Measurements from ENCODE around the gene ASB3.
A peak's percentile ranks its signal among the peaks of the same experiment; 100 is the strongest.
"Not testable (repeated sequence)": the region's sequence is repeated elsewhere in the genome, so short reads cannot be mapped to it uniquely, and the experiment has no call there.

ASB3 gene

DNA sequence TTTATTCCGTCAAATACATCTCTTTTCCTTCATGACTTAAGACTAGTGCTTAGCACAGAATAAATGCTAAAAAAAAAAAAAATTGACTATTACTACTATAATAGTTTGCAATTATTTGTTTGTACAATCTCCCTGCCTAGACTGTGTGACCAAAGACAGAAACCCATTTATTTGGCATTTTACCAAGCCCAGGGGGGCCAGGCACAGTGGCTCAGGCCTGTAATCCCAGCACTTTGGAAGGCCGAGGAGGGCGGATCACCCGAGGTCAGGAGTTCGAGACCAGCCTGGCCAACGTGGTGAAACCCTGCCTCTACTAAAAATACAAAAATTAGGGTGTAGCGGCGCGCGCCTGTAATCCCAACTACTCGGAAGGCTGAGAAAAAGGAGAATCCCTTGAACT, 1.4 kb downstream of the ASB3 start:
- DNase-seq, result no peak

DNA sequence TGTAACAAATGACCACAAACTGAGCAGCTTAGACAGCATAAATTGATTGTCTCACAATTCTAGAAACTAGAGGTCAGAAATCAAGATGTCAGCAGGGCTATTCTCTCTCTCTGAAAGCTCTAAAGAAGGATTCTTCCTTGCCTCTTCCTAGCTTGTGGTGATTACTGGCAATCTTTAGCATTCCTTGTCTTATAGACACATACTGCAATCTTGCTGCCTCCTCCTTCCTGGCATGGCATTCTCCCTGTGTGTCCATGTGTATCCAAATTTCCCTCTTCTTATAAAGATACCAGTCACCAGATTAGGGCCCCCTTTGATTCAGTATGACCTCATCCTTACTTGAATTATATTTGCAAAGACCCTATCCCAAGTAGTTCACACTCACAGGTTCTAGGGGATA, 2.3 kb downstream of the ASB3 start:
- DNase-seq, result no peak

GRCh38 chr2:53782676-53783075, 4.1 kb downstream of the ASB3 start:
- no peak for DNase-seq

DNA sequence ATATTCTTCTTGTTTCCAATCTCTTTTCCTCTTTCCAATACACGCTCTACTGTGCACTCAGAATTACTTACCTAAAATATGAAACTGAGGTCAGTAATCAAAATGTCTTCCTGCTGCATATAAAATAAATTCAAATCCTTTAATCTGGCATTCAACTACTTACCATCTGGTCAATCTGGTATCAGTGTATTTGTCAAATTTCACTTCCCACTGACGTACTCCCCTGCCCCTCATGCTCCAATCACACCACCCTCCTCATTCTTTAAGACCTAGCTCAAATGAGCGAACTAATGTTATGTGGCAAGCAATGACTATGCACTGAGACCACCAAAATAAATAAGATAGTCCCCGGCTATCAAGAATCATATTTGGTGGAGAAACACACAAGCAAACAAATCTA, 6.7 kb downstream of the ASB3 start:
- no peak for DNase-seq

DNA sequence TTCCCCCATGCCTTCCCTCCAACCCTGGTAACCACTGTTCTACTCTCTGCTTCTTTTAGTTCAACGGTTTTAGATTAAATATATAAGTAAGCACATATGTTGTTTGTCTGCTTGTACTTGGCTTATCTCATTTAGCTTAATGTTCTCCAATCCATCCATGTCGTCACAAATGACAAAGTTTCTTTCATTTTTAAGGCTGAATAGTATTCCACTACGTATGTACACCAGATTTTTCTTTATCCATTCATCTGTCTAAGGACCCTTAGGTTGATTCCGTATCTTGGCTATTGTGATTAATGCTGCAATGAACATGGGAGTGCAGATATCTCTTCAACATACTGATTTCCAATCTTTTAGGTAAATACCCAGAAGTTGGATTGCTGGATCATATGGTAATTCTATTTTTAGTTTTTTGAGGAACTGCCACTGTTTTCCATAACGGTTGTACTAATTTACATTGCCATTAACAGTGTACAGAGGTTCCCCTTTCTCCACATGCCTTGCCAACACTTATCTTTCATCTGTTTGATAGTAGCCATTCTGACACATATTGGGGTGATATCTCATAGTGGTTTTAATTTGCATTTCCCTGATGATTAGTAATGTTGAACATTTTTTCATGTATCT, 8.1 kb downstream of the ASB3 start:
- DNase-seq, result no peak

DNA sequence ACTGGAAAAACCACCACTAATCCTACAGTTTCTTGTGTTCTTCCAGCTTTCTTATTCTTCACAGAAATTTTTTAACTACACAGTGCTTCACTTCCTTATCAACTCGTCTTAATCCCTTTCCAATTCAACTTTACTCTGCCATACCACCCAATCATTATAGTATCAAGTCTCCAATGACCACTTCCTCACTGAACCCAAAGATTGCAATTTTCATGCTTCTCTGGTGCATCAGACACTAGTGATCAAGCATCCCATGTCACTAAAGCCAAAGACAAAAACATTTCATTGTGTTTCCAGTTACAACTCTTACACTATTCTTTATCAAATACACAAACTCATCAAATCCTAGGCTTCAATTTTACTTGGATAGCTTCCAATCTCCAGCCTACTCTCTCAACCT, 9.6 kb downstream of the ASB3 start:
- DNase-seq, result no peak

DNA sequence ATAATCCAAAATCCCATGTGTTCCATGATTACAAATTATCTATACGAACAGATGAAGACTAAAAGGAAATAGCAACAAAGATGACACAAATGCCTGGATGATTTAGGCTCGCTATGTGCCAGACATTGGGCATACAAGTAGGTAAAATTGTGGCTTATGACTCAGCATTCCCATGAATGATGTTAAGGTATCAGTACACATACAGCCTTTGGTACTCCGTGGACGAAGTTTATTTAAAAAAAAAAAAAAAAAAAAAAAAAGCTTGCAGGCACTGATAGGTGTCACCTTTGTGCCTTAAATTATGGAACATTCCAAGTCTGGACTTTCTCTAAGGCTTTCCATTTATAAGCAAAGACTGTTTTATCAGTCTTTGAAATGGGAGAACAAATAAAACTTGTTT, 16.5 kb downstream of the ASB3 start:
- DNase-seq, result no peak

DNA sequence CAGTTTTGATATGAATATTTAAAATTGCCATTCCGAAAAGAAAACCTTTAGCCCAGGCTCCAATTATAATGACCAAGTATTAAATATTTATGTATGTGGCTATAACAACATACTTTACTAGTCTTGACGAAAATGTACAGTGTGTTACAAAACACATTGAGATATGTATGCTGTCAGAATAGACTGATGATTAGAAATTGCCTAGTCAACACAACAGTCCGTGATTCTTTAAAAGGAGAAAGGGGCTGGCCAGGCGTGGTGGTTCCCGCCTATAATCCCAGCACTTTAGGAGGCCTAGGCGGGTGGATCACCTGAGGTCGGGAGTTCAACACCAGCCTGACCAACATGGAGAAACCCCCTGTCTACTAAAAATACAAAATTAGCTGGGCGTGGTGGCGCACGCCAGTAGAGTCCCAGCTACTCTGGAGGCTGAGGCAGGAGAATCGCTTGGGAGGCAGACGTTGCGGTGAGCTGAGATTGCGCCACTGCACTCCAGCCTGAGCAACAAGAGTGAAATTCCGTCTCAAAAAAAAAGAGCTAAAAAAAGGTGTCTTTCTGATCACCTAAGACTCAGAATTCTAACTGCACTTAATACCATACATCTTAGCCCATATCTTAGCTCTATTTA, 17.3 kb downstream of the ASB3 start:
- no peak for DNase-seq

DNA sequence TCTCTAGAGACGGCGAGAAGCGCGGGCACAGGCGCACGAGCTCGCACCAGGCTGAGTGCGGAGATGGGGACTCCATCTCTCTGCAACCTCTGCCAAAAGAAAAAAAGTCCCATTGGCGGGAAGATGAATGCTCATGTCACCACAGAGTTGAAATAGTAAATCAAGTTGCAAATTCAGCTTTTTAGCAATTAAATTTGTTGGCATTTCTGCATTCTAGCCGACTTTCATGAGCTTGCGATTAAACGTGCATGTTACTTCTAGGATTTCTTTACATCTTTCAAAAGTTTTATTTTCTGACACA, 18.6 kb downstream of the ASB3 start:
- DNase-seq, result no peak

DNA sequence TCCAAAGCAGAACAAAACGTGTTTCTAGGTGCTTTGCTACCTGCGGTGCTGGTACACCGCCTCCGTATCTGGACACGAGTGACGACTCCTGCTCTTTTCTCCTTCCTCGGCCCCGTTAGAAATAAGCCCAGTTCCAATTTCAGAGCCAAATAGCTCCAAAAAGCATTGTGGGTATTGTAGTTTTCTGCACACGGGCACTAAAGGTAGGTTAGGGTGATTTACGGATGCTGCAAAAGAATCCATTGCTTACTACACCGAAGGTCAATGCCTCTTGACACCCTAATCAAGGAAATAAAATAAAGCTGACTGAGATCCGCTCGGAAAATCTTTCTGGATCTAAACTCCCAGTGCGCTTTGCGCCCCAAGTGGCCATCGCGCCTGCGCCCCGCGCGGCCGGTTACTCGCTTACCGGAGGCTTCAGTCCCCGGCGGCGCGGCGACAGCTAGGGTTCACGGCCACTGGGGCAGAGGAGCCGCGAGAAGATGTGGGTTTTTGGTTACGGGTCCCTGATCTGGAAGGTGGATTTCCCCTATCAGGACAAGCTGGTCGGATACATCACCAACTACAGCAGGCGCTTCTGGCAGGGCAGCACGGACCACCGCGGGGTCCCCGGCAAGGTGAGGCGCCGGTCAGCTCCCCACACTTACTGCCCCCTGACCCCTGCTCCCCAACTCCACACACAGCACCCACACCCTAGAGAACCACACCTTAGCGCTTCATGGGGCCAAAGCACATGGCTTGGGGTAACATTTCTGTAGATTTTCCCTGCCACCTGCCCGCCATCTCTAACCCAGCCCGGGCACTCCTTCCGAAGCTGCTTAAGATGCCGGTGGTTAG, 19.1 kb downstream of the ASB3 start, which contains the start of gene CHAC2:
TSS of gene CHAC2 (plus strand) at position 400 of the 837 bp plus-strand sequence. CDS start at position 483, 83 bp downstream.
- peak; percentile 88 for DNase-seq

- no peak for DNase-seq
Measured at GRCh38 chr2:53765767-53766166, 21.0 kb downstream of the ASB3 start.

- not testable (repeated sequence) for DNase-seq
Measured at GRCh38 chr2:53757206-53757605, 29.5 kb downstream of the ASB3 start.

GRCh38 chr2:53756644-53757043, 30.1 kb downstream of the ASB3 start:
- DNase-seq, result no peak

- no peak for DNase-seq
Measured at GRCh38 chr2:53755121-53755520, 31.6 kb downstream of the ASB3 start.

DNA sequence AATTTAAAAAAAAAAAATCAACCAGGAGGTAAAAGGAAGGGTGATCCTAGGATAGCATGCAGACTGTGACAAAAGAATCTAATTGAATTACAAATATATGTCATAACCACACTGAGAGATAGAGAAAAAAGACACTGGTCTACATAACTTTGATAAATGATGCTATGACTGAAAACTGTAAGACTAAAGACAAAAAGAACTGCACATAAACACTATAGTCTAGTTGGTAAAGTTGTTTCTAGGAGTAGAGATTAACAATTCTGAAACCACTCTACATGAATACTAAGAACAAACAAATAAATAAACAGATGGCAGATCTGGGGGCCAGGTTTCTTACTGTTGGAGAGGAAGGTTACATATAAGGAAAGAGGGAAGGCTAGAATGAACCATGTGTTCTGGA, 33.7 kb downstream of the ASB3 start:
- DNase-seq, result no peak

- DNase-seq, result no peak
Measured at GRCh38 chr2:53752385-53752784, 34.4 kb downstream of the ASB3 start.

DNA sequence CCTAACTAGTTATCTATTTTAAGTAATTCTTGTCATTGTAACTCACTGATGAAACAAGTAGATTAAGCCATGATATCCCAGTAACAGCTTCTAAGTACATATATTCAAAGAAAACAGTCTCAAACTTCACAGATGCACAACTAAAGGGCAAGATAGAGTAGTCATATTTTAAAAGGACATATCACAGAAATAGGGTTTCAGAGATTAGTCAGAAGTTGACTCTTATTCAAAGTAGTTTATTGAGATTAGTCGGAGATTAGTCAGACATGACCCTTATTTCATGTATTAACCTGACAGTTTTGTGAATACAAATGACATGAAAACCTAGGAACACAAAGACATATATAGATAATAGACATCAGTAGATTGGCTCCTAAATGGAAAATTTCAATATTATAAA, 35.0 kb downstream of the ASB3 start:
- no peak for DNase-seq

DNA sequence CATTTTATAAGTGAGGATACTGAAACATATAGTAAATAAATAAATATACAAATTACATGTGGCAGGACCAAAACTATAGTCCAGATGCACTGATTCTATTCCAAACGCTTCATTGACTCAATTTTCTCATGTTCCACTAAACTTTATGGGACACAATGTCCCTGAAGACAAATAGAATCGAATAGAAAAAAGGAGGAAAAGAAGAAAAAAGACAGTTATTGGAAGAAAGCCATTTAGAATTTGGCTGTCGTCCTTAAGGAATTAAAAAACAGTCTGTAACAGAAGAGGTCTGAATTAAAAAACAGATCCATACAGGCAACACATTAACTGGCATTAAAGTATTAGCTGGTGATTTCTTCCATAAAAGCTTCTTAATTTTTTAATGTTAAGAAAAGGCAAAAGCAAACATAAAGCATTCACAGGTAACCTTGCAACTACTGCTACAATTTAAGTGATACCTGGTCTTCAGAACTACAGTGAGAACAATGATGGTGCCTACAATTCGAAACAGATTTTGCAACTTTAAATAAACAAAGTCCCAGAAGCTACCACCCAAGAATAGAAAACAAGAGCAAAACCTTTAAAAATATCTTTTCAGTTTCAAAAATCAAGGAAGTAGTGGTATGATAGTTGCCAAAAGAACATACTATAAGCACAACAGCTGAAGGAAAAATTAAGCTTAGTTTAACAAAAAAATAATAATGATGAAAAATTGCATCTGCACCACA, 36.5 kb downstream of the ASB3 start:
- DNase-seq, result no peak

DNA sequence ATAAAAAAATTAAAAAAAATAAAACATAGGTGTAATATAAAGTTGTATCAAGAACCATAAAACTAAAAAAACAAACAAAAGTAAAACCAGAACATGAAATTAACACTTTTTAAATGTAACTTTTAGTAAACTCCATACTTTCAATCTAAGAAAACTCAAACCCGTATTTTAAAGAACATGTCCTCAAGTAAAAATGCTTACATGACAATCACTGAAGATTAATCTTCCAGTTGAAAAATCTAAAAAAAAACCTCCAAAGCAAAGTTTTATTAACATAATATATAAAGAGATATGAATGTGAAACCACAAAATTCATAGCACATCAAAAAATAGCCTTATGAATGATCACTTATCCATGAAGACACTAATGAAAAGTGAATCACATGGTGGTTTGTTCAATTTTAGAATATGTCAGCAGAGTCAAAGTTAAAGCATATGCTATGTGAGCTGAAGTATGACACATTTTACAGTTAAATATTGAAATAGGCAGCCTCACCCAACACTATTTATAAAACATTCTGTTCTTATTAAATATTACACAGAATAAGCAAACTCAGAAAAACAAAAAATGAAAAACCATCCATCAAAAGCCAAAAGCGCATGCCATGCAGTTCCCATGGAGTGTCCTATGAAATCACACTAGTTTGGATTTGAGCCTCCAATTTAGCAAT, 42.2 kb downstream of the ASB3 start:
- DNase-seq, result no peak

DNA sequence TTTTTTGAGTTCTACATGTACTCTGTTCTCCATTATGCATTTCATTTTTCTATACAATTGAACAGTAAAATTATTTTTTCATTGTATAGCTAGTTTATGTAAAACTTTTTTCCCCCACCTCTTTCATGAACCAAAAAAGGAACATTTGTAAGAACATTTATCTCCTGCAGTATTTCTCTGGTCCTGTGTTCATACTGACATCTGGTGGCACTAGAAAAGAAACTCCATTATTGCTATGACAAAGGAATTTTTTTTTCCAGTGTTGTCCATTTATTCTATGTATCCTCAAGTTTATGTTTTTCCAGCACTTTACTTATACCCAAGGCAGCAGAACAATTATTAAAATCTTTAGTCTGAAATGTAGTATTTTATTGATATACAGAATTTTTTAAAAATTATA, 46.6 kb downstream of the ASB3 start:
- DNase-seq, result no peak

GRCh38 chr2:53739032-53739431, 47.7 kb downstream of the ASB3 start:
- DNase-seq, result no peak

DNA sequence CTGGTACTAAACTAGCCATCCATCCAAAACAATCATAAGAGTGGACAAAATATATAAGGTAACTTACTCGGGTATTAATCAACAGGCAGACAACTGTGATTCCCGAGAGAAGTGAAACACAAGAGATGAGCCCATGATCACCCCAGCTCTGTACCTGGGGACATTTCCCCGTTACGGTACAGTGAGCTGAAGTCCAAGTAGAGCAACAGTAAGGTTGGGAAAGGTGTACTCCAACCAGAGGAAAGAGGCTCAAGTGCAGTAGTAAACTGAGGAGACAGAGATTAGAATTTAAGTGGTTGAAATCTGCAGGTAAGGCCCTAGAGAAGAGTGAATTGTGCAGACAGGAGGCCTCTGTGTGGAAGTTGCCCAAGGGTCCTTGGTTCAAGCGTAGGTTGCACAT, 49.7 kb downstream of the ASB3 start:
- DNase-seq, result no peak

GRCh38 chr2:53729143-53729762, 57.5 kb downstream of the ASB3 start:
- DNase-seq, result no peak
